Measurements from ENCODE around the gene PDCD1LG2. TPM values are rescaled to one million over a fixed set of nuclear protein-coding genes. Genes with fewer than 3 reads are reported as not detected.

Gene PDCD1LG2
- total RNA-seq, 2 donors from 2014 or later, result 1.4 TPM; not detected in 1

GRCh38 chr9:5563886-5564285 is 53.6 kb downstream of the PDCD1LG2 start:
- no peak for DNase-seq (ENCODE audit: low spot score)
- intact Hi-C loops (cut with DNase I), result no loop called here
- no peaks in the 10 kb centered on the region for H3K36me3 ChIP-seq

GRCh38 chr9:5566054-5566618 is 55.8 kb downstream of the PDCD1LG2 start:
- TF ChIP-seq POLR2AphosphoS5 (IDR thresholded peaks at IDR 0.05) (no peak), POLR2A (IDR thresholded peaks at IDR 0.05) (no peak), CTCF (IDR thresholded peaks at IDR 0.05) (no peak)
- no peaks in the 10 kb centered on the region for H3K27me3 ChIP-seq (replicated peaks; ENCODE audit: insufficient read depth)
- no peak overlapping the region for H3K27ac ChIP-seq
- no peak overlapping the region for H3K4me3 ChIP-seq
- no peaks in the 10 kb centered on the region for H3K4me1 ChIP-seq (replicated peaks)
- DNase-seq (ENCODE audit: low spot score), result no peak
- H3K9me3 ChIP-seq, result no peaks in the 10 kb centered on the region
- intact Hi-C loops (cut with DNase I), result no loop called here
- no peaks in the 10 kb centered on the region for H3K36me3 ChIP-seq
- 41% methylated on average over 6 of the region's 6 CpGs for WGBS

More at GRCh38 chr9:5563886-5564285, 53.6 kb downstream of the PDCD1LG2 start:
- Histone ChIP-seq H3K27me3 (replicated peaks; ENCODE audit: insufficient read depth) (no peaks in the 10 kb centered on the region), H3K27ac (no peak overlapping the region), H3K9me3 (no peaks in the 10 kb centered on the region), H3K4me3 (no peak overlapping the region), H3K4me1 (replicated peaks) (no peaks in the 10 kb centered on the region)
- TF ChIP-seq CTCF (IDR thresholded peaks at IDR 0.05), result no peak
- TF ChIP-seq POLR2A (IDR thresholded peaks at IDR 0.05), result no peak
- no peak for TF ChIP-seq POLR2AphosphoS5 (IDR thresholded peaks at IDR 0.05)

- no peaks in the 10 kb centered on the region for H3K4me1 ChIP-seq (replicated peaks)
- no peak overlapping the region for H3K4me3 ChIP-seq
- TF ChIP-seq CTCF (IDR thresholded peaks at IDR 0.05) (no peak), POLR2A (IDR thresholded peaks at IDR 0.05) (no peak), POLR2AphosphoS5 (IDR thresholded peaks at IDR 0.05) (no peak)
- 46% methylated on average over 2 of the region's 2 CpGs for WGBS
- intact Hi-C loops (cut with DNase I), result no loop called here
- no peaks in the 10 kb centered on the region for H3K27me3 ChIP-seq (replicated peaks; ENCODE audit: insufficient read depth)
- no peaks in the 10 kb centered on the region for H3K9me3 ChIP-seq
- no peak overlapping the region for H3K27ac ChIP-seq
- H3K36me3 ChIP-seq, result no peaks in the 10 kb centered on the region
- no peak for DNase-seq (ENCODE audit: low spot score)
Measured at GRCh38 chr9:5568868-5569267, 58.5 kb downstream of the PDCD1LG2 start.

GRCh38 chr9:5569409-5569808 is 59.1 kb downstream of the PDCD1LG2 start:
- H3K9me3 ChIP-seq, result no peaks in the 10 kb centered on the region
- no peak for TF ChIP-seq POLR2A (IDR thresholded peaks at IDR 0.05)
- H3K27ac ChIP-seq, result no peak overlapping the region
- no peaks in the 10 kb centered on the region for H3K36me3 ChIP-seq
- no peak overlapping the region for H3K4me3 ChIP-seq
- no peaks in the 10 kb centered on the region for H3K27me3 ChIP-seq (replicated peaks; ENCODE audit: insufficient read depth)
- H3K4me1 ChIP-seq (replicated peaks), result no peaks in the 10 kb centered on the region
- DNase-seq (ENCODE audit: low spot score), result no peak
- intact Hi-C loops (cut with DNase I), result no loop called here

- Histone ChIP-seq H3K9me3 (no peaks in the 10 kb centered on the region), H3K4me3 (no peak overlapping the region), H3K36me3 (no peaks in the 10 kb centered on the region), H3K4me1 (replicated peaks) (no peaks in the 10 kb centered on the region), H3K27me3 (replicated peaks; ENCODE audit: insufficient read depth) (no peaks in the 10 kb centered on the region), H3K27ac (no peak overlapping the region)
- TF ChIP-seq POLR2AphosphoS5 (IDR thresholded peaks at IDR 0.05), result no peak
- no peak for TF ChIP-seq CTCF (IDR thresholded peaks at IDR 0.05)
- TF ChIP-seq POLR2A (IDR thresholded peaks at IDR 0.05), result no peak
- DNase-seq (ENCODE audit: low spot score), result no peak
- intact Hi-C loops (cut with DNase I), result no loop called here
- 93% methylated on average over 1 of the region's 1 CpG for WGBS
Measured at GRCh38 chr9:5569891-5570290, 59.6 kb downstream of the PDCD1LG2 start.
